SK-N-SH (cell line): Measurements from ENCODE around the gene SV2C.

Source experiments
- EP300 ChIP-seq, 2 experiments: IDR thresholded peaks; 2 replicates each; pipeline versions ENCODE4 v1.4.0 to v1.6.1; 2012; ENCODE audit warnings: borderline replicate concordance in 1 of 2, low read depth in 1 of 2, low read length in 1 of 2
- TAF1 ChIP-seq: IDR thresholded peaks from 2 replicates; pipeline ENCODE4 v1.6.1; 2012; ENCODE audit warnings: low read depth, mild to moderate bottlenecking, low read length, moderate library complexity, borderline replicate concordance
- TEAD4 ChIP-seq: IDR thresholded peaks from 2 replicates; pipeline ENCODE4 v1.4.0; 2012; ENCODE audit warnings: mild to moderate bottlenecking, borderline replicate concordance; ENCODE audit not compliant: insufficient read depth
- TF ChIP-seq, protein P1 (sequence below): fragments of 200-600 bp; sonication (generic); IDR thresholded peaks from 2 replicates; pipeline ENCODE4 v1.6.1; 2017; ENCODE audit warnings: antibody characterized with exemption, mild to moderate bottlenecking, moderate library complexity
- TF ChIP-seq, protein P2 (sequence below): IDR thresholded peaks from 2 replicates; pipeline ENCODE4 v1.4.0; 2012; ENCODE audit warnings: low read depth, borderline replicate concordance

DNA sequence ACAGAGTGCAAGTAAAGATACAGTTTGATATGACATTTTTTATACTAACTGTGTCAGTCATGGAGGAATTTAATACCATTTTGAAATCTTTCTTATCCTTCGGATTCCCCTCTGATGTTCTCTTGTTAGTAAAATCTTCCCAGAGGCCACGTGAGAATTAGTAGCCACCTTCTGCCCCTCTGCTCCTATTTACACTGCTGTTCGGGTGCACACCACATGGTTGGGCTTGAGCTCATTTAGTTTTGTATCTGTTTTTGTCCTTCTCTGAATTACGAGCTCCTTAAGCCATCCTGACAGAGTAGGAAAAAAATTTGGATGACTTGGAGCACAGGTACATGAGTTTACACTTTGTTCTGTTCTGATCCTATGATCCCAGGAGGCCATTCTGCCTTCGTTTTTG is 109.7 kb downstream of the SV2C start:
- TF ChIP-seq, protein P1, sequence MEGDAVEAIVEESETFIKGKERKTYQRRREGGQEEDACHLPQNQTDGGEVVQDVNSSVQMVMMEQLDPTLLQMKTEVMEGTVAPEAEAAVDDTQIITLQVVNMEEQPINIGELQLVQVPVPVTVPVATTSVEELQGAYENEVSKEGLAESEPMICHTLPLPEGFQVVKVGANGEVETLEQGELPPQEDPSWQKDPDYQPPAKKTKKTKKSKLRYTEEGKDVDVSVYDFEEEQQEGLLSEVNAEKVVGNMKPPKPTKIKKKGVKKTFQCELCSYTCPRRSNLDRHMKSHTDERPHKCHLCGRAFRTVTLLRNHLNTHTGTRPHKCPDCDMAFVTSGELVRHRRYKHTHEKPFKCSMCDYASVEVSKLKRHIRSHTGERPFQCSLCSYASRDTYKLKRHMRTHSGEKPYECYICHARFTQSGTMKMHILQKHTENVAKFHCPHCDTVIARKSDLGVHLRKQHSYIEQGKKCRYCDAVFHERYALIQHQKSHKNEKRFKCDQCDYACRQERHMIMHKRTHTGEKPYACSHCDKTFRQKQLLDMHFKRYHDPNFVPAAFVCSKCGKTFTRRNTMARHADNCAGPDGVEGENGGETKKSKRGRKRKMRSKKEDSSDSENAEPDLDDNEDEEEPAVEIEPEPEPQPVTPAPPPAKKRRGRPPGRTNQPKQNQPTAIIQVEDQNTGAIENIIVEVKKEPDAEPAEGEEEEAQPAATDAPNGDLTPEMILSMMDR = no peak
- TF ChIP-seq, protein P2, sequence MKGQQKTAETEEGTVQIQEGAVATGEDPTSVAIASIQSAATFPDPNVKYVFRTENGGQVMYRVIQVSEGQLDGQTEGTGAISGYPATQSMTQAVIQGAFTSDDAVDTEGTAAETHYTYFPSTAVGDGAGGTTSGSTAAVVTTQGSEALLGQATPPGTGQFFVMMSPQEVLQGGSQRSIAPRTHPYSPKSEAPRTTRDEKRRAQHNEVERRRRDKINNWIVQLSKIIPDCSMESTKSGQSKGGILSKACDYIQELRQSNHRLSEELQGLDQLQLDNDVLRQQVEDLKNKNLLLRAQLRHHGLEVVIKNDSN = no peak
- TF ChIP-seq EP300 (IDR thresholded peaks at IDR 0.05; ENCODE audit: borderline replicate concordance in 1 of 2, low read depth in 1 of 2, low read length in 1 of 2) = no peak
- no peak for TF ChIP-seq TAF1
- TF ChIP-seq TEAD4 = no peak
